ENCODE data around the gene ATP4A. TPM values are rescaled to one million over a fixed set of nuclear protein-coding genes. Genes with fewer than 3 reads are reported as not detected.

ATP4A gene
- total and polyA plus RNA-seq, 9 of the 15 experiments (the other 6 are each of a cell fraction or from before 2014, with no cell fraction given): 0.15 TPM; not detected in 8

DNA sequence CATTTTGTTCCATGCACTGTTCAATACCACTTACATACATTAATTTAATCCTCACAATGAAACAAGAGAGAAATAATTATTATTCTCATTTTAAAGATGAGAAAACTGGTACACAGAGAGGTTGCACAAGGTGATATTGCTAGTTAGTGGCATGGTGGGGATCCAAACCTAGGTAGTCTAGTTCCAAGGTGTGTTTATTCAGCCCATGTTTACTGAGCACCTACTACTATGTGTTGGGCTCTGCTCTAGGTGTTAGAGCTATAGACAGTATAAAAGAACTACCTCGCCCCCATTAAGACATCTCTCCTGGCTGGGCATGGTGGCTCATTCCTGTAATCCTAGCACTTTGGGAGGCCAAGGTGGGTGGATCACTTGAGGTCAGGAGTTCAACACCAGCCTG lies 19.3 kb upstream of the ATP4A start:
- no peaks in the 10 kb centered on the region for H4K20me1 ChIP-seq (replicated peaks; ENCODE audit: control insufficient read depth, insufficient read depth, low read length)
- TF ChIP-seq SRSF7 (optimal IDR thresholded peaks at IDR 0.05; ENCODE audit: low read depth, low read length) (no peak), NCOA4 (IDR thresholded peaks at IDR 0.05; ENCODE audit: partially characterized antibody) (no peak), ZNF717 (CRISPR knock-in tag; IDR thresholded peaks at IDR 0.05) (no peak), ZNF311 (CRISPR knock-in tag; IDR thresholded peaks at IDR 0.05) (no peak), FIP1L1 (IDR thresholded peaks at IDR 0.05; ENCODE audit: low read depth, low read length, poor library complexity, severe bottlenecking) (no peak), MAFG (tag; conservative IDR thresholded peaks at IDR 0.05) (no peak), HNRNPK (IDR thresholded peaks at IDR 0.05; ENCODE audit: low read depth, low read length, poor library complexity, severe bottlenecking) (no peak), THRAP3 (IDR thresholded peaks at IDR 0.05; ENCODE audit: borderline replicate concordance) (no peak), PHF21A (IDR thresholded peaks at IDR 0.05; ENCODE audit: borderline replicate concordance, low read depth) (no peak), PTTG1 (tag; IDR thresholded peaks at IDR 0.05; ENCODE audit: low read depth) (no peak)
- TF ChIP-seq, protein P1, sequence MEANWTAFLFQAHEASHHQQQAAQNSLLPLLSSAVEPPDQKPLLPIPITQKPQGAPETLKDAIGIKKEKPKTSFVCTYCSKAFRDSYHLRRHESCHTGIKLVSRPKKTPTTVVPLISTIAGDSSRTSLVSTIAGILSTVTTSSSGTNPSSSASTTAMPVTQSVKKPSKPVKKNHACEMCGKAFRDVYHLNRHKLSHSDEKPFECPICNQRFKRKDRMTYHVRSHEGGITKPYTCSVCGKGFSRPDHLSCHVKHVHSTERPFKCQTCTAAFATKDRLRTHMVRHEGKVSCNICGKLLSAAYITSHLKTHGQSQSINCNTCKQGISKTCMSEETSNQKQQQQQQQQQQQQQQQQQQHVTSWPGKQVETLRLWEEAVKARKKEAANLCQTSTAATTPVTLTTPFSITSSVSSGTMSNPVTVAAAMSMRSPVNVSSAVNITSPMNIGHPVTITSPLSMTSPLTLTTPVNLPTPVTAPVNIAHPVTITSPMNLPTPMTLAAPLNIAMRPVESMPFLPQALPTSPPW (CRISPR knock-in tag; IDR thresholded peaks at IDR 0.05): no peak
- TF ChIP-seq, protein P2, sequence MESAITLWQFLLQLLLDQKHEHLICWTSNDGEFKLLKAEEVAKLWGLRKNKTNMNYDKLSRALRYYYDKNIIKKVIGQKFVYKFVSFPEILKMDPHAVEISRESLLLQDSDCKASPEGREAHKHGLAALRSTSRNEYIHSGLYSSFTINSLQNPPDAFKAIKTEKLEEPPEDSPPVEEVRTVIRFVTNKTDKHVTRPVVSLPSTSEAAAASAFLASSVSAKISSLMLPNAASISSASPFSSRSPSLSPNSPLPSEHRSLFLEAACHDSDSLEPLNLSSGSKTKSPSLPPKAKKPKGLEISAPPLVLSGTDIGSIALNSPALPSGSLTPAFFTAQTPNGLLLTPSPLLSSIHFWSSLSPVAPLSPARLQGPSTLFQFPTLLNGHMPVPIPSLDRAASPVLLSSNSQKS (CRISPR knock-in tag; IDR thresholded peaks at IDR 0.05): no peak
- no peak overlapping the region for H3K4me3 ChIP-seq
- H3K4me2 ChIP-seq (ENCODE audit: insufficient read depth, low read length): no peak overlapping the region
- no peak overlapping the region for H3K27ac ChIP-seq (ENCODE audit: extremely low read depth, low read depth, low read length)
- peaks cover 0 to 6% of the 10 kb centered on the region in 2 experiments; a peak in 3 of 5 replicates for H3K4me1 ChIP-seq (replicated peaks in 1 of 2; ENCODE audit: control insufficient read depth in 2 of 2, insufficient read depth in 2 of 2, low read length in 2 of 2)
- no TSS peak for BruUV-seq (replicated peaks)
- in situ Hi-C loops (cut with MboI): no loop called here
- ChIA-PET CTCF (ENCODE audit: low intra/inter-chr PET ratio) (no interaction called here), POLR2A (no interaction called here)
- WGBS (ENCODE audit: insufficient coverage, low coverage, missing lambda C conversion rate): 0% methylated on average over 1 of the region's 1 CpG
- H2AFZ ChIP-seq (ENCODE audit: low read depth, low read length): no peak overlapping the region
- no peak for FAIRE-seq
- ATAC-seq: no peak
- no peak for DNase-seq (ENCODE audit: extremely low read depth in 1 of 4, low spot score in 3 of 4)
- H3K36me3 ChIP-seq (ENCODE audit: control insufficient read depth, insufficient read depth, low read length): no peaks in the 10 kb centered on the region
- H3K9me1 ChIP-seq (ENCODE audit: control insufficient read depth, insufficient read depth, low read length): no peaks in the 10 kb centered on the region
- H3K27me3 ChIP-seq (ENCODE audit: control insufficient read depth in 2 of 2, insufficient read depth in 2 of 2, low read length in 2 of 2): peaks cover 4 to 16% of the 10 kb centered on the region in 2 experiments; a peak in 3 of 5 replicates
- H3K9ac ChIP-seq (ENCODE audit: insufficient read depth in 1 of 2, low read depth in 2 of 2, low read length in 2 of 2): no peak overlapping the region
- H3K9me3 ChIP-seq (replicated peaks; ENCODE audit: control insufficient read depth, insufficient read depth, low read depth, low read length): no peaks in the 10 kb centered on the region
- no peaks in the 10 kb centered on the region for H3K79me2 ChIP-seq (ENCODE audit: control insufficient read depth, insufficient read depth, low read length)
- intact Hi-C loops (cut with micrococcal nuclease): no loop called here

Measured in K562 (cell line).